ENCODE measurements around the gene LACRT. TPM values are rescaled to one million over a fixed set of nuclear protein-coding genes. Genes with fewer than 3 reads are reported as not detected.

Gene LACRT
- total RNA-seq, 1 donor from 2014 or later = not detected

DNA sequence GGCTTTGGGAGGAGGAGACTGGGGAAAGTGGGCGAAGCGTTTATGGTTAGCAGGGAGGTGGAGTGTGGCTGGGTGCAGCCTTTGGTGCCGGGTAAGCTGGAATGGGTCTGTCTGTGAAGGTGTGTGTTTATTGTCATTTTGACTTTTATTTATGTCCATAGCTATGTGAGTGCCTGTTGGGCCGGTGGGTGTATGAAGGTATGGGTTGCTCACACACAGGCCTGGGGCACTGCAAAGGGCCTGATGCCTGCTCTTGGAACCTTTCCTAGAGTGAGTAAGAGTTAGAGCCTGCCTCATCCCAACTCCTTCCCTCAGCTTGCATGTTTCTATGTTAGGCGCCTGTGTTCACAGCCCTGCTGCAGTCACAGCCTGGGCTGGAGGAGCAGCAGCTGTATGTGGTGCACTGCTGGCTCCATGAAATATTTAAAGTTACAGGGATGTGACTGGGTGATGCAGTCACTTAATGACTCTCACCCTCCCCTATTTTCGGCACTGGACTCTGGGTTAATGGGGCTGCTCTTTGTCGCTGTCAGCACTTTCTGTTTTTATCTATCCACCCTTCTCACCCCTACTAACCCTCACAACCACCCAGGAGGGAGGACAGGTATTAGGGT lies 43.6 kb downstream of the LACRT start:
- no peak for TF ChIP-seq CTCF (conservative IDR thresholded peaks at IDR 0.05)
- peak overlapping the region; percentile 16 for H3K27ac Mint-ChIP-seq (ENCODE audit: unreplicated experiment)

GRCh38 chr12:54589964-54590363 lies 44.7 kb downstream of the LACRT start:
- no peak for DNase-seq (ENCODE audit: low read depth, low spot score)
- H3K36me3 Mint-ChIP-seq (ENCODE audit: low read depth) = no peaks in the 10 kb centered on the region
- H3K4me3 Mint-ChIP-seq = peak overlapping the region; percentile 76
- no peak overlapping the region for H3K27ac Mint-ChIP-seq (ENCODE audit: unreplicated experiment)
- no peak for TF ChIP-seq CTCF (conservative IDR thresholded peaks at IDR 0.05)
- peaks cover 28% of the 10 kb centered on the region for H3K4me1 Mint-ChIP-seq
- peaks cover 54% of the 10 kb centered on the region for H3K27me3 Mint-ChIP-seq (ENCODE audit: low read depth)
- H3K9me3 Mint-ChIP-seq = no peaks in the 10 kb centered on the region

More for the DNA sequence above, 43.6 kb downstream of the LACRT start:
- Mint-ChIP-seq H3K4me3 (peak overlapping the region; percentile 78), H3K27me3 (ENCODE audit: low read depth) (peaks cover 45% of the 10 kb centered on the region), H3K4me1 (peaks cover 23% of the 10 kb centered on the region), H3K9me3 (no peaks in the 10 kb centered on the region), H3K36me3 (ENCODE audit: low read depth) (no peaks in the 10 kb centered on the region)
- no peak for DNase-seq (ENCODE audit: low read depth, low spot score)

GRCh38 chr12:54588890-54589267 lies 45.8 kb downstream of the LACRT start:
- H3K27ac Mint-ChIP-seq (ENCODE audit: unreplicated experiment) = no peak overlapping the region
- peaks cover 54% of the 10 kb centered on the region for H3K27me3 Mint-ChIP-seq (ENCODE audit: low read depth)
- no peaks in the 10 kb centered on the region for H3K36me3 Mint-ChIP-seq (ENCODE audit: low read depth)
- DNase-seq (ENCODE audit: low read depth, low spot score) = no peak
- peak overlapping the region; percentile 76 for H3K4me3 Mint-ChIP-seq
- no peaks in the 10 kb centered on the region for H3K9me3 Mint-ChIP-seq
- TF ChIP-seq CTCF (conservative IDR thresholded peaks at IDR 0.05) = no peak
- peaks cover 32% of the 10 kb centered on the region for H3K4me1 Mint-ChIP-seq

GRCh38 chr12:54588110-54588889 lies 46.4 kb downstream of the LACRT start, which contains the start of gene PPP1R1A:
Gene PPP1R1A (minus strand): TSS chr12:54588659. CDS start chr12:54588488, 171 bp downstream.
- TF ChIP-seq CTCF (conservative IDR thresholded peaks at IDR 0.05) = no peak
- no peak for DNase-seq (ENCODE audit: low read depth, low spot score)
- H3K36me3 Mint-ChIP-seq (ENCODE audit: low read depth) = no peaks in the 10 kb centered on the region
- peaks cover 54% of the 10 kb centered on the region for H3K27me3 Mint-ChIP-seq (ENCODE audit: low read depth)
- no peaks in the 10 kb centered on the region for H3K9me3 Mint-ChIP-seq
- peak within 1 kb of the TSS; percentile 76 for H3K4me3 Mint-ChIP-seq
- H3K27ac Mint-ChIP-seq (ENCODE audit: unreplicated experiment) = no peak within 1 kb of the TSS
- H3K4me1 Mint-ChIP-seq = peaks cover 35% of the 10 kb centered on the region

- Mint-ChIP-seq H3K27me3 (ENCODE audit: low read depth) (peaks cover 56% of the 10 kb centered on the region), H3K36me3 (ENCODE audit: low read depth) (no peaks in the 10 kb centered on the region), H3K4me1 (peaks cover 43% of the 10 kb centered on the region), H3K4me3 (peak overlapping the region; percentile 72), H3K9me3 (no peaks in the 10 kb centered on the region), H3K27ac (ENCODE audit: unreplicated experiment) (no peak overlapping the region)
- no peak for DNase-seq (ENCODE audit: low read depth, low spot score)
- TF ChIP-seq CTCF (conservative IDR thresholded peaks at IDR 0.05) = no peak
Observed at GRCh38 chr12:54587315-54587873, 47.3 kb downstream of the LACRT start.

Data from neural crest cell (in vitro differentiated cells).